ENCODE measurements around the gene BLM. TPM values are rescaled to one million over a fixed set of nuclear protein-coding genes. Genes with fewer than 3 reads are reported as not detected.

BLM gene
- polyA plus RNA-seq, 1 donor (not counting 4 experiments of a cell fraction or from before 2014, with no cell fraction given), result 4.4 TPM

- Histone ChIP-seq H3K36me3 (ENCODE audit: control insufficient read depth in 2 of 2, extremely low read depth in 1 of 2, insufficient read depth in 2 of 2, low read length in 2 of 2) (no peaks in the 10 kb centered on the region), H3K4me3 (ENCODE audit: control insufficient read depth in 2 of 3, extremely low read depth in 1 of 3, insufficient read depth in 2 of 3, low read depth in 1 of 3, low read length in 3 of 3) (no peak overlapping the region), H3K27ac (ENCODE audit: control insufficient read depth, insufficient read depth, low read length) (no peak overlapping the region), H4K20me1 (ENCODE audit: control insufficient read depth, extremely low read depth, insufficient read depth, low read length) (no peaks in the 10 kb centered on the region), H3K9ac (ENCODE audit: control insufficient read depth, extremely low read depth, insufficient read depth, low read length) (no peak overlapping the region), H3K9me1 (ENCODE audit: control insufficient read depth, extremely low read depth, insufficient read depth, low read length) (no peaks in the 10 kb centered on the region), H2AFZ (ENCODE audit: control insufficient read depth, low read length) (no peak overlapping the region), H3K4me2 (ENCODE audit: control insufficient read depth, extremely low read depth, insufficient read depth, low read depth, low read length) (no peak overlapping the region), H3K4me1 (ENCODE audit: control insufficient read depth, extremely low read depth, insufficient read depth, low read length) (no peaks in the 10 kb centered on the region), H3K27me3 (ENCODE audit: control insufficient read depth, extremely low read depth, insufficient read depth, low read length) (no peaks in the 10 kb centered on the region), H3K79me2 (ENCODE audit: control insufficient read depth, insufficient read depth, low read length) (no peaks in the 10 kb centered on the region), H3K9me3 (ENCODE audit: control insufficient read depth, low read depth, low read length) (no peaks in the 10 kb centered on the region)
- FAIRE-seq, result no peak
- dilution Hi-C loops (cut with MboI; ENCODE audit: extremely low pct_ligation_motif_present, low sequenced_read_pairs), result no loop called here
- no peak for DNase-seq (ENCODE audit: low read depth, low spot score)
- TF ChIP-seq, protein P1, sequence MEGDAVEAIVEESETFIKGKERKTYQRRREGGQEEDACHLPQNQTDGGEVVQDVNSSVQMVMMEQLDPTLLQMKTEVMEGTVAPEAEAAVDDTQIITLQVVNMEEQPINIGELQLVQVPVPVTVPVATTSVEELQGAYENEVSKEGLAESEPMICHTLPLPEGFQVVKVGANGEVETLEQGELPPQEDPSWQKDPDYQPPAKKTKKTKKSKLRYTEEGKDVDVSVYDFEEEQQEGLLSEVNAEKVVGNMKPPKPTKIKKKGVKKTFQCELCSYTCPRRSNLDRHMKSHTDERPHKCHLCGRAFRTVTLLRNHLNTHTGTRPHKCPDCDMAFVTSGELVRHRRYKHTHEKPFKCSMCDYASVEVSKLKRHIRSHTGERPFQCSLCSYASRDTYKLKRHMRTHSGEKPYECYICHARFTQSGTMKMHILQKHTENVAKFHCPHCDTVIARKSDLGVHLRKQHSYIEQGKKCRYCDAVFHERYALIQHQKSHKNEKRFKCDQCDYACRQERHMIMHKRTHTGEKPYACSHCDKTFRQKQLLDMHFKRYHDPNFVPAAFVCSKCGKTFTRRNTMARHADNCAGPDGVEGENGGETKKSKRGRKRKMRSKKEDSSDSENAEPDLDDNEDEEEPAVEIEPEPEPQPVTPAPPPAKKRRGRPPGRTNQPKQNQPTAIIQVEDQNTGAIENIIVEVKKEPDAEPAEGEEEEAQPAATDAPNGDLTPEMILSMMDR (optimal IDR thresholded peaks at IDR 0.05 in 1 of 3, IDR thresholded peaks at IDR 0.05 in 1 of 3, conservative IDR thresholded peaks at IDR 0.05 in 1 of 3; ENCODE audit: extremely low read depth in 1 of 3, insufficient read depth in 2 of 3, low read length in 3 of 3), result no peak
- no peak for TF ChIP-seq EZH2 (IDR thresholded peaks at IDR 0.05; ENCODE audit: low read length)
Observed at GRCh38 chr15:90697175-90697574, 20.0 kb upstream of the BLM start.

DNA sequence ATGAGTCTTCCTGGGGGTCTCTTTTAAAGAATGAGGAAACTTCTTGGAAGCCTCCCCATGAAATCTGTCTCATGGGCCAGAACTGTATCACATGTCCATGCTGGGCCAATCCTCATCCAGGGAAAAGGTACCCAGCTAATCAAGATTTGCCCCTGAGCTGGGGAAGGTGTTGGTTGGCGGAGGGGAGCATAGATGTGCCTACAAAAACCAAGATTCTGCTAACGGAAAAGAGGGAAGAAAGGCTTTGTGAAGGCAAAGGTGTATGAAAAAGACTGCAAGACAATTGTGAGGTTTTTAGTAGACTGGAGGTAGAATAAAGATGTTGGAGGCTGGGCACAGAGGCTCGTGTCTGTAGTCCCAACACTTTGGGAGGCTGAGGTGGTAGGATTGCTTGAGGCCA lies 18.5 kb upstream of the BLM start:
- Histone ChIP-seq H3K4me3 (ENCODE audit: control insufficient read depth in 2 of 3, extremely low read depth in 1 of 3, insufficient read depth in 2 of 3, low read depth in 1 of 3, low read length in 3 of 3) (no peak overlapping the region), H3K4me1 (ENCODE audit: control insufficient read depth, extremely low read depth, insufficient read depth, low read length) (no peaks in the 10 kb centered on the region), H3K9ac (ENCODE audit: control insufficient read depth, extremely low read depth, insufficient read depth, low read length) (no peak overlapping the region), H3K27ac (ENCODE audit: control insufficient read depth, insufficient read depth, low read length) (no peak overlapping the region), H3K79me2 (ENCODE audit: control insufficient read depth, insufficient read depth, low read length) (no peaks in the 10 kb centered on the region), H3K27me3 (ENCODE audit: control insufficient read depth, extremely low read depth, insufficient read depth, low read length) (no peaks in the 10 kb centered on the region), H3K9me1 (ENCODE audit: control insufficient read depth, extremely low read depth, insufficient read depth, low read length) (no peaks in the 10 kb centered on the region), H3K36me3 (ENCODE audit: control insufficient read depth in 2 of 2, extremely low read depth in 1 of 2, insufficient read depth in 2 of 2, low read length in 2 of 2) (no peaks in the 10 kb centered on the region), H4K20me1 (ENCODE audit: control insufficient read depth, extremely low read depth, insufficient read depth, low read length) (no peaks in the 10 kb centered on the region), H3K9me3 (ENCODE audit: control insufficient read depth, low read depth, low read length) (no peaks in the 10 kb centered on the region), H3K4me2 (ENCODE audit: control insufficient read depth, extremely low read depth, insufficient read depth, low read depth, low read length) (no peak overlapping the region), H2AFZ (ENCODE audit: control insufficient read depth, low read length) (no peak overlapping the region)
- TF ChIP-seq EZH2 (IDR thresholded peaks at IDR 0.05; ENCODE audit: low read length), result no peak
- TF ChIP-seq, protein P1 (optimal IDR thresholded peaks at IDR 0.05 in 1 of 3, IDR thresholded peaks at IDR 0.05 in 1 of 3, conservative IDR thresholded peaks at IDR 0.05 in 1 of 3; ENCODE audit: extremely low read depth in 1 of 3, insufficient read depth in 2 of 3, low read length in 3 of 3), result no peak
- dilution Hi-C loops (cut with MboI; ENCODE audit: extremely low pct_ligation_motif_present, low sequenced_read_pairs), result no loop called here
- DNase-seq (ENCODE audit: low read depth, low spot score), result no peak
- FAIRE-seq, result no peak

Measured in keratinocyte (primary cell).